ENCODE results near the gene SLC9A8.

DNA sequence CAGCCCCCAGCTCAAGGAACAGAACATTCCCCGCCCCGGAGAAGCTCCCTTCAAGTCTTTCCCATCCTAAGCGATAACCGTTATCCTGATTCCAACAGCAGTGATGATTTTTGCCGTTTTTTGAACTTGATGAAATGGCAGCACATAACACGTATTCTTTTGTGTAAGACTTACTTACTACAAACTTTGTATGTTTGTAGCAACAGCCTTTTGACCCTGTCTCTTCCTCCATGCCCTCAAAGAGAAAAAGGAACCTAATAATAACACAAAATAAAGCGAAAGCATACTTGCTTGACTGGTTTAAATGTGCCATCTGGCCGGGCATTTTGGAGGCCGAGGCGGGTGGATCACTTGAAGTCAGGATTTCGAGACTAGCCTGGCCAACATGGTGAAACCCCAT, 26.4 kb upstream of the SLC9A8 start:
- TF ChIP-seq, protein P1, sequence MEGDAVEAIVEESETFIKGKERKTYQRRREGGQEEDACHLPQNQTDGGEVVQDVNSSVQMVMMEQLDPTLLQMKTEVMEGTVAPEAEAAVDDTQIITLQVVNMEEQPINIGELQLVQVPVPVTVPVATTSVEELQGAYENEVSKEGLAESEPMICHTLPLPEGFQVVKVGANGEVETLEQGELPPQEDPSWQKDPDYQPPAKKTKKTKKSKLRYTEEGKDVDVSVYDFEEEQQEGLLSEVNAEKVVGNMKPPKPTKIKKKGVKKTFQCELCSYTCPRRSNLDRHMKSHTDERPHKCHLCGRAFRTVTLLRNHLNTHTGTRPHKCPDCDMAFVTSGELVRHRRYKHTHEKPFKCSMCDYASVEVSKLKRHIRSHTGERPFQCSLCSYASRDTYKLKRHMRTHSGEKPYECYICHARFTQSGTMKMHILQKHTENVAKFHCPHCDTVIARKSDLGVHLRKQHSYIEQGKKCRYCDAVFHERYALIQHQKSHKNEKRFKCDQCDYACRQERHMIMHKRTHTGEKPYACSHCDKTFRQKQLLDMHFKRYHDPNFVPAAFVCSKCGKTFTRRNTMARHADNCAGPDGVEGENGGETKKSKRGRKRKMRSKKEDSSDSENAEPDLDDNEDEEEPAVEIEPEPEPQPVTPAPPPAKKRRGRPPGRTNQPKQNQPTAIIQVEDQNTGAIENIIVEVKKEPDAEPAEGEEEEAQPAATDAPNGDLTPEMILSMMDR (IDR thresholded peaks at IDR 0.05; ENCODE audit: low read length), result no peak; the same call in 1 of the 2 replicates
- TF ChIP-seq EZH2phosphoT487 (IDR thresholded peaks at IDR 0.05; ENCODE audit: low read length), result no peak
- no peak for TF ChIP-seq EZH2 (optimal IDR thresholded peaks at IDR 0.05; ENCODE audit: low read depth, low read length)

Data from MM.1S (cell line).